HEK293T (cell line): ENCODE measurements around the gene ITGA3.

Experiments
- BHLHE40 ChIP-seq: fragments of 450-650 bp; IDR thresholded peaks from 2 replicates; pipeline ENCODE4 v1.6.1; 2016; ENCODE audit warnings: mild to moderate bottlenecking, moderate library complexity, borderline replicate concordance
- ELF4 ChIP-seq: fragments of 450-650 bp; IDR thresholded peaks from 2 replicates; pipeline ENCODE4 v1.6.1; 2017; ENCODE audit warnings: antibody characterized with exemption
- TF ChIP-seq, protein P1 (sequence below): fragments of 450-650 bp; IDR thresholded peaks from 2 replicates; pipeline ENCODE4 v1.6.1; 2016

DNA sequence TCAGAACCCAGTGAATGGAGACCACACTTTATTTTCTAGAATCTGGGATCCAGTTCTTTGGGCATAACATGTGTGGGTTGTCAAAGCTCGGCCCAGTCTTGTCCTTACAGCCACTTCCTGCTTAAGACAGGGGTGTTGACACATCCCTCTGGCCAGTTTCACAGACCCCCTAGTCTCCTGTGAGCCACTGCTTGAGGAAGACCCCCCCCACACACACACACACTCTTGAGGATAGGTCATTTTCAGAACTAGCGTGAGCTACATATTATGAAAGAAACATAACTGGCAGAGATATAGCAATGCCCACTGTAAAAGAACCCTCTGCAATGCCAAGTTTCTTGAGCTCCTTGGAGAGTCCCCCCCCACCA is 36.0 kb downstream of the ITGA3 start:
- TF ChIP-seq ELF4 (no peak), BHLHE40 (no peak)
- TF ChIP-seq, protein P1, sequence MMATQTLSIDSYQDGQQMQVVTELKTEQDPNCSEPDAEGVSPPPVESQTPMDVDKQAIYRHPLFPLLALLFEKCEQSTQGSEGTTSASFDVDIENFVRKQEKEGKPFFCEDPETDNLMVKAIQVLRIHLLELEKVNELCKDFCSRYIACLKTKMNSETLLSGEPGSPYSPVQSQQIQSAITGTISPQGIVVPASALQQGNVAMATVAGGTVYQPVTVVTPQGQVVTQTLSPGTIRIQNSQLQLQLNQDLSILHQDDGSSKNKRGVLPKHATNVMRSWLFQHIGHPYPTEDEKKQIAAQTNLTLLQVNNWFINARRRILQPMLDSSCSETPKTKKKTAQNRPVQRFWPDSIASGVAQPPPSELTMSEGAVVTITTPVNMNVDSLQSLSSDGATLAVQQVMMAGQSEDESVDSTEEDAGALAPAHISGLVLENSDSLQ: no peak
